Thoracic aorta (tissue), 2 donors: ENCODE results near the gene DIP2C. TPM values are rescaled to one million over a fixed set of nuclear protein-coding genes. Genes with fewer than 3 reads are reported as not detected.

Experiments used
- ATAC-seq: fragments of 150-250 bp; one replicate; pipeline ENCODE4 v1.8.0; 2017; ENCODE audit warnings: low read depth; ENCODE audit not compliant: insufficient number of reproducible peaks, low FRiP score
- DNase-seq: peaks from one replicate; pipeline ENCODE4 v3.0.0-alpha.2; 2020; ENCODE audit warnings: low spot score
- H3K27ac ChIP-seq, 2 donors: fragments of 200-600 bp; sonication (generic); 1 replicate in 1 of 2; 2 replicates in 1 of 2; pipeline ENCODE4 v1.5.1; 2016; ENCODE audit warnings: mild to moderate bottlenecking in 2 of 2, moderate library complexity in 2 of 2
- H3K27me3 ChIP-seq: fragments of 200-600 bp; sonication (generic); replicated peaks from 2 replicates; pipeline ENCODE4 v1.6.0; 2016; ENCODE audit warnings: mild to moderate bottlenecking; ENCODE audit not compliant: insufficient read depth
- H3K36me3 ChIP-seq: fragments of 200-600 bp; sonication (generic); one replicate; pipeline ENCODE4 v1.5.1; 2016
- H3K4me1 ChIP-seq, 2 donors: fragments of 200-600 bp; sonication (generic); 1 replicate in 1 of 2; 2 replicates in 1 of 2; pipeline versions ENCODE4 v1.5.1 to v1.6.0; 2016; ENCODE audit warnings: low read depth in 2 of 2, mild to moderate bottlenecking in 1 of 2; ENCODE audit not compliant: control insufficient read depth in 1 of 2
- H3K4me3 ChIP-seq: fragments of 200-600 bp; sonication (generic); 2 replicates; pipeline ENCODE4 v1.5.1; 2016; ENCODE audit warnings: mild to moderate bottlenecking
- H3K9me3 ChIP-seq: fragments of 200-600 bp; sonication (generic); 2 replicates; pipeline ENCODE4 v1.5.1; 2016
- CTCF ChIP-seq: fragments of 200-600 bp; sonication (generic); IDR thresholded peaks from one replicate; pipeline ENCODE4 v1.5.1; 2019; ENCODE audit warnings: antibody characterized with exemption
- total RNA-seq, 2 donors: library from RNA; depleted of rRNA; stranded (reverse); fragments of >200 nt; gene quantifications; one replicate each; pipeline versions ENCODE4 v1.1.0 to v1.2.3, GENCODE V29; 2016

DIP2C gene
- total RNA-seq, 2 donors from 2014 or later = 36.8 to 44.0 TPM

- DNase-seq (no peak), ATAC-seq (no peak)
- H3K36me3 ChIP-seq = no peaks in the 10 kb centered on the region
- H3K4me1 ChIP-seq = peaks cover 0 to 3% of the 10 kb centered on the region in 2 donors
- no peak overlapping the region for H3K4me3 ChIP-seq
- no peaks in the 10 kb centered on the region for H3K27me3 ChIP-seq
- no peak for TF ChIP-seq CTCF
- H3K27ac ChIP-seq = no peak overlapping the region
- no peaks in the 10 kb centered on the region for H3K9me3 ChIP-seq
These were observed 50.3 kb downstream of the DIP2C start for GRCh38 chr10:639001-639750.

- H3K27ac ChIP-seq = no peak overlapping the region
These were observed 51.7 kb downstream of the DIP2C start for GRCh38 chr10:637771-638195.

GRCh38 chr10:637221-637620 lies 52.2 kb downstream of the DIP2C start:
- no peaks in the 10 kb centered on the region for H3K36me3 ChIP-seq
- DNase-seq = no peak
- H3K9me3 ChIP-seq = no peaks in the 10 kb centered on the region
- no peak for ATAC-seq
- peaks cover 11 to 16% of the 10 kb centered on the region in 2 donors for H3K4me1 ChIP-seq
- no peak for TF ChIP-seq CTCF
- H3K4me3 ChIP-seq = no peak overlapping the region
- no peak overlapping the region for H3K27ac ChIP-seq
- no peaks in the 10 kb centered on the region for H3K27me3 ChIP-seq

More at GRCh38 chr10:637771-638195, 51.7 kb downstream of the DIP2C start:
- TF ChIP-seq CTCF = no peak
- Histone ChIP-seq H3K36me3 (no peaks in the 10 kb centered on the region), H3K4me3 (no peak overlapping the region), H3K9me3 (no peaks in the 10 kb centered on the region), H3K4me1 (peaks cover 11 to 16% of the 10 kb centered on the region in 2 donors), H3K27me3 (no peaks in the 10 kb centered on the region)
- ATAC-seq (no peak), DNase-seq (no peak)

- H3K9me3 ChIP-seq = no peaks in the 10 kb centered on the region
- no peak for DNase-seq
- H3K27me3 ChIP-seq = no peaks in the 10 kb centered on the region
- TF ChIP-seq CTCF = no peak
- H3K4me1 ChIP-seq = peaks cover 11 to 16% of the 10 kb centered on the region in 2 donors
- no peak overlapping the region for H3K27ac ChIP-seq
- no peaks in the 10 kb centered on the region for H3K36me3 ChIP-seq
- H3K4me3 ChIP-seq = no peak overlapping the region
- no peak for ATAC-seq
These were observed 52.7 kb downstream of the DIP2C start for GRCh38 chr10:636769-637168.

- no peak for TF ChIP-seq CTCF
- DNase-seq = no peak
- Histone ChIP-seq H3K4me3 (no peak overlapping the region), H3K36me3 (no peaks in the 10 kb centered on the region), H3K27me3 (no peaks in the 10 kb centered on the region), H3K9me3 (no peaks in the 10 kb centered on the region), H3K4me1 (peaks cover 11 to 16% of the 10 kb centered on the region in 2 donors), H3K27ac (no peak overlapping the region)
- ATAC-seq = no peak
These were observed 53.3 kb downstream of the DIP2C start for GRCh38 chr10:636016-636730.
